Cardiac septum (tissue), 1 donor: ENCODE measurements around the gene TBPL2. TPM values are rescaled to one million over a fixed set of nuclear protein-coding genes. Genes with fewer than 3 reads are reported as not detected.
"Not testable (repeated sequence)": the region's sequence is repeated elsewhere in the genome, so short reads cannot be mapped to it uniquely, and the experiment has no call there.

ENCODE experiments used
- DNase-seq: peaks from one replicate; pipeline ENCODE4 v3.0.0-alpha.2; 2020; ENCODE audit warnings: low spot score
- intact Hi-C: fragments of 100-400 bp; cut with DNase I; formaldehyde crosslinking; loops from one replicate; pipeline ENCODE4 v1.14.0; 2022
- total RNA-seq: library from RNA; stranded (reverse); fragmentation: NEBNext Ultra II Directional; extraction: Animal tissue kit (Norgen Biotek cat#: 25700); gene quantifications from one replicate; pipeline ENCODE4 v1.2.1, GENCODE V29; 2021
- donor health status: DM: no; HTN: no; CAD: no.

The TBPL2 gene
- total RNA-seq, 1 donor from 2014 or later: not detected

- intact Hi-C loops: loop anchor here (5.0 to 10.0 kb wide), 2 partner anchors 125 to 218 kb away; no protein-coding TSS in a partner anchor
- DNase-seq: no peak
Measured at GRCh38 chr14:55446833-55447232, 6.4 kb upstream of the TBPL2 start.

GRCh38 chr14:55446127-55446736, 5.8 kb upstream of the TBPL2 start:
- no peak for DNase-seq
- intact Hi-C loops: loop anchor here (5.0 to 10.0 kb wide), 2 partner anchors 126 to 219 kb away; no protein-coding TSS in a partner anchor

GRCh38 chr14:55441286-55441685, 870 bp upstream of the TBPL2 start:
- DNase-seq: no peak
- intact Hi-C loops: loop anchor here (10.0 kb wide), 1 partner anchor 224 kb away; no protein-coding TSS in a partner anchor

DNA sequence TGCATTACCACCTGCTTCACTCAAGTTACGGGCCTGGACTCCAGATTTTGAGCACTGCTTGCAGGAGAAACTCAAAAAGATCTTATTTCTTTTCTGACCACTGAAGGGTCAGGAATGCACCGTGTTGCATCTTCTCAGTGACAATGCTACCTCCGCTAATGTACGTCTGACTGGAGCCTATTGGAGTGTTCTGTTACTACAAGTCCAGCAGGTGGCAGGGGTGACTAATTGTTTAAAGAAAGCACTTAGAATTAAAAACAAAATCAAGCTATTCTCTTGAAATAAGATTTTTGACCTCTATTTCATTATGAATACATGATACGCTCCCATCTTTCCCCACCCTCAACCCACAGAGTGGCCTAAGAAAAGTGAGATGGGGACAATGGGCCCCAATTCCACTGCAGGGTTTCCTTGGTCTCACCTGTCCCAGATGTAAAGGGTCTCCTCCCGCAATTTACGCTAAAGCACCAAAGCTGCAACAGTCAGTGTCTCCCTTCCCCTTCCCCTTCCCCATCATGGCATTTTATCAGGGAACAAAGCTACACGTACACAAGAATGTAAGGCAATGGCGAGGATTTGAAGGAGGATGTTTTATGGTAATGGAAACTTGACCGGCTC, 2.2 kb downstream of the TBPL2 start:
- no peak for DNase-seq
- intact Hi-C loops: loop anchor here (5.0 kb wide), 1 partner anchor 1034 kb away; no protein-coding TSS in a partner anchor

- intact Hi-C loops: loop anchor here (5.0 kb wide), 1 partner anchor 1035 kb away; no protein-coding TSS in a partner anchor
- DNase-seq: no peak
Measured at GRCh38 chr14:55436931-55437330, 3.5 kb downstream of the TBPL2 start.

GRCh38 chr14:55436519-55436918, 3.9 kb downstream of the TBPL2 start:
- DNase-seq: no peak
- intact Hi-C loops: loop anchor here (5.0 kb wide), 1 partner anchor 1036 kb away; no protein-coding TSS in a partner anchor

DNA sequence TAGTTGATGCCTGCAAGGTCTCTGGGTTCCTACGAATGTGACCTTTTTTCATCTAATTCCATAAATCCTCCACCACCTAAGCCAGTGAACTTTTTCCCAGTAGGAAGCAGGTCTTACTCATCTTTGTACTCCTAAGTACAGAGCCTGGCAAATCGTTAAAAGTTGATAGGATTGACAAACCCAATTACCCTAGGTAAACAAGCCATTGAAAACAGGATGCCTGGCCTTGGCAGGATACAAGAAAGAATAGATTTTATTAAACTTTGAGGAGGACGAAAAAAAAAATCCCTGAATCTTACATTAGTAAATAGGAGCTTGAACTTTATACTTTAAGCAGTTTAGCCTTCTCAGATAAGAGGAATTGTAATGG, 5.6 kb downstream of the TBPL2 start:
- intact Hi-C loops: loop anchor here (5.0 kb wide), 1 partner anchor 1038 kb away; no protein-coding TSS in a partner anchor
- no peak for DNase-seq

DNA sequence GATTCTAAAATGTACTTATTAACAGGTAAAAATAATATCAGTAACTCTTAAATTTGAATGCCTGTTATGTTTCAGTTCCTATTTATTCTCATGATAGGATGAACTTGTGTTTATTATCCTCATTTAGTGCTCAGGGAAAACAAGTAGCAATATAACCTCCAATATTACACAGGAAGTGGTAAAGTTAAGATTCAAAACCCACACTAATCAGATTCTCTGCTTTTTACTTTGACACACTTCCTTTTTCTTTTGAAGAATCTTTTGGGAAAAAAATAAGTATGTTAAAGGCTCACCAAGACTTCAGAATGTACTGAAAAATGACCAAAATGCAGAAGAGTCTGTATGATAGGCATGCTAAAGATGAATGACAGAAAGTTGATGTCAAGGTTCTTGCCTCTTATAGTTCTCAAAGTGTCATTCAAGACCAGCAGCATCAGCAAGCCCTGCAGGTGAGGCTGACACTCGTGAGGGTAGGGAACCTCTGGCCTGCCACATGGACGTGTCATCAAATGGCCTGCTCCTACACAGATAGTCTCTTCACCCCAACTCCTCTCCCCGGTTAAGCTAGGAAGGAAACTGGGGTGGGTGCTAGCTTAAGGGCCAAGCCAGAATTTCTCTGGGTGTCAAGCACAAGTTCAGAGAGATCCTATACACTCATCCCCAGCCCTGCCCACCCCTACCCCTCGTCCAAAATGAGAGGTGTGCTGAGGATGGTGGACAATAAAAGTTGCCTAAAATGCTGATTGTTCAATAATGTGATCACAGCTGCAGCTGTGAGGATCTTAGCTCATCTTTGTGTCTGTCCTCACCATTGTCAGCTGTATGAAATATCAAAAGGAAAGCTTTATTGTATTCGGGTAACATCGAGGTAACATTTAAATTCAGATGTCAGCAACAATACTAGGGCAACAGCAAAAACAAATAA, 6.3 kb downstream of the TBPL2 start:
- no peak for DNase-seq
- intact Hi-C loops: no loop called here

DNA sequence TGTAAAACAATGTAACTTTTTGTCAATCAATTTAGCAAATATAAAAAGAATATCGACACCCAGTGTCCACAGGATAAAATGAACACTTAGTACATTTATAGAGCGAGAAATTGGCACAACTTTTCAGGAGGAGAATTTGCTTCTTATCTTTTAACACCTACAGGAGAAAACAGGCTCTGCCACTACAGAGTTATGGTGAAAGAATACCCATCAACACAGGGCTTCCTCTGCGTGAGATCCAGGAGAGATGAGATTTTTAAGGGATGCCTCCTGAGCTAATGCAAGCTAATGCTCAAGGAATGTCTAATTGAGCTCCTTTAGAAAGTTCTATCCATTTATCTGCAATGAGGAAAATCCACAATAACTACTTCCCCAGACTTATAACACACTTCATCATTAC, 7.8 kb downstream of the TBPL2 start:
- no peak for DNase-seq
- intact Hi-C loops: no loop called here

- no peak for DNase-seq
- intact Hi-C loops: loop anchor here (2.0 kb wide), 1 partner anchor 217 kb away; no protein-coding TSS in a partner anchor
Measured at GRCh38 chr14:55430024-55430690, 10.3 kb downstream of the TBPL2 start.

DNA sequence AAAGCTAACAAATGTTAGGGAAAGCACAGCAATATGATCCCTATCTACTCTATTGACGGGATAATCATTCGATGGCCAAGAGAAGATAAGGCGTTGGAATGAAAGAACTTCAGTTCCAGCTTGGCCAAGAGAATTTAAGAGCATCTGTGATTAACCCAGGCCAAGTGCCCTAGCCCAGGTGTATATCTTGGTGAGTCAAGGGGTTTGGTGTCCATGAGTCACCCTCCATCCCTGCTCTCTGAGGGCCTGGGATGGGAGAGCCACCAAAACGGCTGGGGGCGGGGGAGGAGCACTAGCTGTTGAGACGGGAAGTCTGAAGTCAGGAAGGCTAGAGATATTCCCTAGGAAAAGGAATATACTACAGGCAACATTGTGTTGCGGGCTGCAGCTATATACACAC, 13.0 kb downstream of the TBPL2 start:
- intact Hi-C loops: no loop called here
- DNase-seq: no peak

GRCh38 chr14:55426891-55427290, 13.5 kb downstream of the TBPL2 start:
- no peak for DNase-seq
- intact Hi-C loops: no loop called here

DNA sequence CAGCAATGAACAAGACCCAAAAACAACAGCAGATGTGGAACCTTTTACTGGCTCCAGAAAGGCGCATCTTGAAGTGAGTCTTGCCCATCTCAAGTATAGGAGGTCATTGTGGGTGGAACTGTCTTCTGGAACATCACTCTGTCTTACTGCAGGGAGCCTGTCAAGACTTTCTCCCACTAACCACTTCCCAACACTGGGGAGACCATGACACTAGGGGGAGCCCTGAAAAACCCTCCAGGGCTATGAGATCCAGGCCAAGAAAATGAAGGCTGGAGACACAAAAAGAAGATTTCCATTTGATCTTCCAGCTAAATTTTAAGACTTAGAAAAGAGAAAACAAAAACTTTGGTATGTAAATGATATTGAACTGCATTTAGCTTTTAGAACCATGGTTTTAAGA, 15.3 kb downstream of the TBPL2 start:
- intact Hi-C loops: no loop called here
- no peak for DNase-seq

- intact Hi-C loops: no loop called here
Measured at GRCh38 chr14:55423969-55424368, 16.4 kb downstream of the TBPL2 start.

DNA sequence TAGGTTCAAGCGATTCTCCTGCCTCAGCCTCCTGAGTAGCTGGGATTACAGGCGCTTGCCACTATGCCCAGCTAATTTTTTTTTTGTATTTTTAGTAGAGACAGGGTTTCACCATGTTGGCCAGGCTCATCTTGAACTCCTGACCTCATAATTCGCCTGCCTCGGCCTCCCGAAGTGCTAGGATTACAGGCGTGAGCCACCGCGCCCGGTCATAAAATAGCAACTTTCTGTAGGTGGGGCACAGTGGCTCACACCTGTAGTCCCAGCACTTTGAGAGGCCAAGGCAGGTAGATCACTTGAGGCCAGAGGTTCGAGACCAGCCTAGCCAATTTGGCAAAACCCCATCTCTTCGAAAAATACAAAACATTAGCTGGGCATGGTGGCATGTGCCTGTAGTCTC, 18.1 kb downstream of the TBPL2 start:
- intact Hi-C loops, DNase-seq: not testable (repeated sequence)

More at GRCh38 chr14:55423969-55424368, 16.4 kb downstream of the TBPL2 start:
- no peak for DNase-seq

GRCh38 chr14:55419663-55420062, 20.8 kb downstream of the TBPL2 start:
- intact Hi-C loops: no loop called here
- no peak for DNase-seq

GRCh38 chr14:55418411-55418810, 22.0 kb downstream of the TBPL2 start:
- intact Hi-C loops: no loop called here
- no peak for DNase-seq

- DNase-seq: no peak
- intact Hi-C loops: no loop called here
Measured at GRCh38 chr14:55417955-55418354, 22.5 kb downstream of the TBPL2 start.

DNA sequence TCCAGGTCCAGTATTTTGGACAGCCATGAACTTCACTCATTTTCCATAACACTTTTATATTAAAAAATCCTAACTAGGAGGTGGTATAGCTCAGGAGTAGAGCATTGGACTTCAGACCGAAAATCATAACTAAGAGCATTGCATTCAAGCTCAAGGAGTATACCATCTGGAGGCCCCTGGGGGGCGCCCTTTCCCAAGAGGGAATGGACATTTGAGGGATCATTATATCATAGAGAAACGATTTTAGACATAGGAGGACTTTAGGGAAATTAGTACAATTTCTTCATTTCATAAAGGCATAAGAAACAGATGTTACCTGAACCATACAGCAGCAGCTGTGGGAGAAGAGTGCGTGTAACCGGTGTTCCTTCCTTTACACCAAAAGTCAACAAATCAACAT, 23.6 kb downstream of the TBPL2 start:
- no peak for DNase-seq
- intact Hi-C loops: no loop called here
